ENCODE data around the gene PC. TPM values are rescaled to one million over a fixed set of nuclear protein-coding genes. Genes with fewer than 3 reads are reported as not detected.

The PC gene
- total and polyA plus RNA-seq, 2 donors (not counting 3 experiments of a cell fraction or from before 2014, with no cell fraction given) = 5.5 to 17.5 TPM

- Histone ChIP-seq H3K36me3 (ENCODE audit: control insufficient read depth in 2 of 2, extremely low read depth in 1 of 2, insufficient read depth in 2 of 2, low read length in 2 of 2) (peaks cover 7 to 13% of the 10 kb centered on the region in 2 experiments), H3K4me2 (ENCODE audit: insufficient read depth, low read length) (no peak overlapping the region), H2AFZ (ENCODE audit: low read depth, low read length) (no peak overlapping the region), H3K9ac (replicated peaks; ENCODE audit: extremely low read depth, insufficient read depth, low read length) (no peak overlapping the region), H4K20me1 (replicated peaks; ENCODE audit: control insufficient read depth, extremely low read depth, insufficient read depth, low read length) (no peaks in the 10 kb centered on the region), H3K79me2 (ENCODE audit: control insufficient read depth, insufficient read depth, low read length) (peaks cover 41% of the 10 kb centered on the region), H3K9me3 (replicated peaks; ENCODE audit: control insufficient read depth, insufficient read depth, low read length) (no peaks in the 10 kb centered on the region), H3K4me1 (ENCODE audit: control insufficient read depth, extremely low read depth, insufficient read depth, low read length) (peaks cover 27% of the 10 kb centered on the region), H3K4me3 (replicated peaks in 1 of 3; ENCODE audit: insufficient read depth in 1 of 3, low read depth in 1 of 3, low read length in 3 of 3) (no peak overlapping the region), H3K27ac (ENCODE audit: insufficient read depth, low read depth, low read length) (no peak overlapping the region), H3K9me1 (replicated peaks; ENCODE audit: control insufficient read depth, extremely low read depth, insufficient read depth, low read length) (no peaks in the 10 kb centered on the region), H3K27me3 (ENCODE audit: control insufficient read depth in 2 of 2, insufficient read depth in 2 of 2, low read length in 2 of 2) (no peaks in the 10 kb centered on the region)
- CTCF ChIA-PET = interaction anchor here (0.7 to 1.5 kb wide), 3 partner anchors 9 to 130 kb away, joined by 3 to 8 read pairs (median 3); partner anchors contain the start of gene C11orf86
- DNase-seq (ENCODE audit: low read depth, low spot score) (no peak), FAIRE-seq (no peak)
- dilution Hi-C loops (cut with MboI; ENCODE audit: extremely low pct_ligation_motif_present, low sequenced_read_pairs) = no loop called here
- TF ChIP-seq POLR2A (IDR thresholded peaks at IDR 0.05; ENCODE audit: low read depth, low read length) = no peak
- TF ChIP-seq EZH2 (IDR thresholded peaks at IDR 0.05; ENCODE audit: borderline replicate concordance, low read depth, low read length, severe bottlenecking) = no peak
- no peak for TF ChIP-seq POLR2AphosphoS5 (IDR thresholded peaks at IDR 0.05; ENCODE audit: insufficient read depth, low read depth, low read length)
- no peak for TF ChIP-seq MYC (IDR thresholded peaks at IDR 0.05; ENCODE audit: low read depth, low read length)
- no peak for TF ChIP-seq JUN (IDR thresholded peaks at IDR 0.05; ENCODE audit: borderline replicate concordance, insufficient read depth, insufficient read length, low read depth)
- no peak for TF ChIP-seq GATA2 (IDR thresholded peaks at IDR 0.05; ENCODE audit: insufficient read depth, insufficient read length, low read depth, low read length)
- TF ChIP-seq MAX (IDR thresholded peaks at IDR 0.05; ENCODE audit: insufficient read depth, insufficient read length) = no peak
- TF ChIP-seq FOS (IDR thresholded peaks at IDR 0.05; ENCODE audit: borderline replicate concordance, insufficient read depth, low read length) = no peak
- no peak for TF ChIP-seq CTCF (IDR thresholded peaks at IDR 0.05; ENCODE audit: extremely low read depth in 1 of 2, insufficient read depth in 1 of 2, low read depth in 1 of 2, low read length in 2 of 2)
- POLR2A ChIA-PET = interaction anchor here (1.0 kb wide), 1 partner anchor 10 kb away, joined by 4 read pairs; no protein-coding TSS in a partner anchor
- intact Hi-C loops (cut with micrococcal nuclease) = loop anchor here (10.0 kb wide), 1 partner anchor 779 kb away; the partner anchor contains the start of gene NUDT8
- no TSS peak for BruUV-seq (replicated peaks)
These were observed 112.3 kb downstream of the PC start for GRCh38 chr11:66845876-66846212.

Data from endothelial cell of umbilical vein (primary cell).